HL-60/S4 (cell line): ENCODE data around the gene MORN1.
"Not testable (repeated sequence)": the region's sequence is repeated elsewhere in the genome, so short reads cannot be mapped to it uniquely, and the experiment has no call there.

Experiments used
- in situ Hi-C: fragments of 300-500 bp; cut with MboI; formaldehyde crosslinking; loops from 2 replicates; pipeline ENCODE4 v1.14.3; 2022; ENCODE audit warnings: low sequenced_read_pairs

The MORN1 gene

DNA sequence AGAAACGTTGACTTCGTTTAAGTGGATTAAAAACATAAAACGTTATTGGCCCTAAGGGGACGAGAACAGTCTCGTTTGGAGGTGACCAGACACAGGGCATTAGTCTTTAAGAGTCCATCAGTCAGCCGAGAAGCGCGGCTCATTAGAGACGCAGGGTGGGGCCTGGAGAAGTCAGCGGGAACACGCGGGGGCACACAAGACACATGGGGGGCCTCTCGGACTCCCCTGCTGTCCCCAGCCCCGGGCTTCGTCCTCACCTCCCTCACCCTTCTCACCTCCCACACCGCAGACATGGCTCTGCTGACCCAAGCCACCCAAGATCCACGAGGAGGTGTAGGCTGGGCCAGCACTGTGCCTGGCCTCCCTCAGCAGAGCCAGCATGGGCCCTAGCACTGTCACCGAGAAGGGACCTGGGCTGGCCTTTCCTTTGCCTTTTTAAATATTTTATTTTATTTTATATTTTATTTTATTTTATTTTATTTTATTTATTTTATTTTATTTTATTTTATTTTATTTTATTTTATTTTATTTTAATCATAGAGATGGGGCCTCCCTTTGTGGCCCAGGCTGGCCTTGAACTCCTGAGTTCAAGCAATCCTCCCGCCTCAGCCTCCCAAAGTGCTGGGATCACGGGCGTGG, 48.9 kb downstream of the MORN1 start:
- in situ Hi-C loops = no loop called here

DNA sequence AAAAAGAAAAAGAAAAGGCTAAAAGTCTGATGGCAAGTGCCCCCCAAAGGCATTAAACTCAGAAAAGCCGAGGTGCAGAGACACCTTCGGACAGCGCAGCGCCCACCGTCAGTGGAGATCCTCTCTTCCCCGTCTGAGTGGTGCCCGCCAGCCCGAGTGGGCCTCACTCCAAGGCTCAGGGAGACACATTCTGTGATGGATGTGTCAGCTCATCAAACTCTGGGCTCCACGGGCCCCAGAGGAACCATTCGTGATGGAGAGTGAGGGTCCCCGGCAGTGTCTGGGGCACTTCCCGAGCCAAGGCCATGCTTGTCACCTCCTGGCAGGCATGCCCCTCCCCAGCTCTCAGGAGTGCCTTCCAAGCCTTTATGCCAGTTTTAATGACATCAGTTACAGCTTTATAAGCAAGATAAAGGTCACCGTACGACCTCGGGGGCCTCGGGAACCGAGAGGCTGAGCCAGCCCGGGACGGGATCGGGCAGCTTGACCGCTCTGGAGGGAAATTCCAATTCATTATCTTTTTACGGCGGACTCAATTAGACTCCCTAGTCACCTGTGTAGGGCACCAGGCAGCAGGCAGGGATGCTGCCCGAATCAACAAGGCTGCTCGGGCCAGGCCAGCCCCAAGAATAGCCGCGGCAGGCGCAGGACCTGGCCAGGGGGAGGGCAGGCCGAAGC, 49.5 kb downstream of the MORN1 start:
- in situ Hi-C loops = no loop called here

DNA sequence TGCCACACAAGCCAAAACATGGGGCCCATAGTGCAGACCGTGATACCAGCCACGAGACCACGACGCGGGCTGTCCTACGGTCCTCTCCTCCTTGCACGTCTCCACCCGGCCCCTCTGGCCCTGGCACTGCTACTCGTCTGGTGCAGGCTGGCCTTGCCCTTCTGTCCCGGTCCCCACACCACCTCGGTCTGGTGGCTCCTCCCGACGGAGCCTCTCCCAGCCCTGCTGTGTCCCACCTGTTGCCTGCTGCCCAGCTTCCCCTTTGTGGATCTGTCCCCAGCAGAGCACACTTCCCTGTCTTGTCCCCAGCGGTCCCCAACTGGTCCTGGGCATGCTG, 50.5 kb downstream of the MORN1 start:
- in situ Hi-C loops = no loop called here

DNA sequence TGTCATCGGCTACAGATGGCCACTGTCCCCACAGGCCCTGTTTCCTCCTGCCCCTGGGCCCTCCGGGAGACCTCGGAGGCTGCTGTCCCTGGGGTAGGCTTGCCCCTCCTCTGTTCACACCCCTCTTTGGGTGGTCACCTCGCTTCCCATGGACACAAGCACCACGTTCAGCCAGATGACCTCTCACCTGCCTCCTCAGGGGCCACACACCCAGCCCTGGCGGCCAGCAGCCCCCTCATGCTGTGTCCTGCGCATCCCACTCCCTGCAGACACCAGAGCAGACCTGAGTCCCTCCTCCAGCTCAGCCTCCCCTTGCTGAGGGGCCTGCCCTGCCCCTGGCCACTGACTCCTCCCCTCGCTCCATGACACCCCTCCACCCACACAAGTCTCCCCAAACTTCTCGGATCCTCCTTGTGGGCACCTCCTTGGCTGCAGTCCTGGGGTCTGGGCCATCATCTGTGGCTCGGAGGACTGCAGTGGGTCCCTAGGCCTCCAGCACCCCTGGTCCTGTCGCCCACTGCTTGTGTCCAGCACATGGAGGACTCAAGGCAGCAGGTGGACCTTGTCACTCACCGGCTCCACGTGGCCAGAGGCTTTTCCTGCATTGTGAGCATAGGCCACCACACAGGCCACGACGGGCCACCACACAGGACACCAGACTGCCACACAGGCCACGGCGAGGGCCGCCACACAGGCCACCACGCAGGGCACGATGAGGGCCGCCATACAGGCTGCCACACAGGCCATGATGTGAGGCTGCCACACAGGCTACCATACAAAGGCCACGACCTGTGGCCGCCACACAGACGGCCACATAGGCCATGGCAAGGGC, 51.1 kb downstream of the MORN1 start:
- in situ Hi-C loops = no loop called here

DNA sequence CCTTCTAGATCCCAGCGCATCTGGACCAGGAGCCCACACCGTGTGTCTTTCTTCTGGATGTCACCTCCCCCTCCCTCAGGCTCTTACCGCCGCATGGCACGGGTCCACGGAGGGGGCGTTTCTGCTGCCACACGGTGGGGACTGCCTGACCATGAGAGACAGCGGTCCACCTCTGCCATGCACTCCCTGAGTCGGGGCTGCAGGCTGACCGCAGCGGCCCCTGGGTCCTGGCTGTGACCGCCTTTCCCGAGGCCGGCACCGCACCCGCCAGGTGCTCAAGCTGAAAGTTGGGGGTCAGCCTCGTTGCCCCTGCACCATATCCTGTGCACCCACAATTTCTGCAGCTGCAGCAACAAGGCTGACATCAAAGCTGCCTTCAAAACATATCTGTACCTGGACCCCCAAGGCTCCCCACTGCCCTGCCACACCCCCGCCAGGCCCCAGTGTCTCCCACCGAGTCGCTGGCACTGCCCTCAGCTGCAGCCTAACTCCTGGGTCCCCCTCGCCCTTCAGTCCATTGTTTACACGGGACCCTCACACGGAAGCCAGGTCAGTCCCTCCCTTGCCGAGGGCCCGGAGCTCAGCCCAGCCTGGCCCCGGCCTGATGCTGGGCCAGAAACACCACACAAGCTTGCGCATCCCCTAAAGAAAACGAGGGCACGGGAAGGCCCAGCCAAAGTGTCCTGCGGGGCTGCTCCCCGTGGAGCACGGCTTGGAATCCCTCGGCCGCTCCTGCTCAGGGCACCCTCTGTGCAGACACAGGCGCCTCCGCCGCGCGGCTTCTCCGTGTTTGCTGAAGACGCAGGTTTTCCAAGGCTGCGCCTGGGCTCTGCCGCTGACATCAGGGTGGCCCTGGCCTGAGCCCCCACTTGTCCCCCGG, 51.9 kb downstream of the MORN1 start:
- in situ Hi-C loops = no loop called here

DNA sequence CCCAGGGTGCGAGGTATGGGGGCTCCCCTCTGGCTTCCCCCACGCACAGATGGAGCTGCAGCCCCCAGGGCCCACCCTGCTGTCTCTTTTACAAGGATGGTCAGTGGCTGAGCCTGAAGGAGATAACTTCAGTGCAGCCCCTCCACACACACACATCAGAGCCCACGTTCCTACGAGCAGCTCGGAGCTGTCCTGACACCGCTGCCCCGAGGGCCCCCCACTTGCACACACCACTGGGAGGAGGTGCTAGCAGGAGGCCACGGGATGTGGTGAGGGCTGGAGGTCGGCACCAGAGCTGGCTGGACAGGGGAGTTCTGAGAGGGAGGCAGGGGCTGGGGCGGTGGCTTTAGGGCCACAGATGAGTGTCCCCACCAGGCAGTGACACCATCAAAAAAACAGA, 53.9 kb downstream of the MORN1 start:
- in situ Hi-C loops = no loop called here

DNA sequence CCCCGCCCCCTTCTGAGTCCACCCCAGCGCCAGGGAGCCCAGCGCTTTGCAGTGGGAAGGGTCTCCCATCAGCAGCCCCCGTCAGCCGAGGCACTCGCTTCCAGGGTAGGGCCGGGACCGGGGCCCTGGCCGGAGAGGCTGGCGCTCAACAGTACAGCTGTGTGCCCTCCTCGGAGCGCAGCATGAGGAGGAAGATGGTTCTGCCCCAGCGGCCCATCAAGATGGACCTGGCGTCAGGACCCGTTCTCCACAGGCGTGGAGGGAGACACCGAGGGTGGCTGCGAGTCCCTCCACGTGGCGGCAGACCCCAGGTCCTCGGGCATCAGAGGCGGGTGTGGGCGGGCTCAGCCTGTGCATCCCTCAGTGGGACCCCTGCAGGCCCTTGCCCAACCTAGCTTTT, 54.3 kb downstream of the MORN1 start:
- in situ Hi-C loops = no loop called here

DNA sequence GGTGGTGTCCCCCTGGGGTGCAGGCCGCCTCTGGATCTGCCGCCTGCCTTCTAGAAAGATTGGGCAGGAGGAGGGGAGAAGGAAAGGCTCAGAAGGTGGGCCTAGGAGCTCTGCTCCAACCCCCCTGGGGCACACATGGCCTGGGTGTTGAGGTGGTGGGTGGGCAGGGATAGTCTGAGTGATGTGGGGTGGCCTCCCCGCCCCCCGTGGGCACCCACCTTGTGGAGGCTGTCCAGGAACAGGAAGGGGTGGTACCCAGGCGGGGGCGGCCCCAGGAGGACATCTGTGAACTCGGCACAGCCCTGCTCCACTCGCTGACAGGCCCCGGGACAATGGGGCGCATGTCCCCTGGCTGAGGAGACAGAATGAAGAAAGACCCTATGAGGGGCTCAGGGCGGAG, 54.9 kb downstream of the MORN1 start:
- in situ Hi-C loops = no loop called here

DNA sequence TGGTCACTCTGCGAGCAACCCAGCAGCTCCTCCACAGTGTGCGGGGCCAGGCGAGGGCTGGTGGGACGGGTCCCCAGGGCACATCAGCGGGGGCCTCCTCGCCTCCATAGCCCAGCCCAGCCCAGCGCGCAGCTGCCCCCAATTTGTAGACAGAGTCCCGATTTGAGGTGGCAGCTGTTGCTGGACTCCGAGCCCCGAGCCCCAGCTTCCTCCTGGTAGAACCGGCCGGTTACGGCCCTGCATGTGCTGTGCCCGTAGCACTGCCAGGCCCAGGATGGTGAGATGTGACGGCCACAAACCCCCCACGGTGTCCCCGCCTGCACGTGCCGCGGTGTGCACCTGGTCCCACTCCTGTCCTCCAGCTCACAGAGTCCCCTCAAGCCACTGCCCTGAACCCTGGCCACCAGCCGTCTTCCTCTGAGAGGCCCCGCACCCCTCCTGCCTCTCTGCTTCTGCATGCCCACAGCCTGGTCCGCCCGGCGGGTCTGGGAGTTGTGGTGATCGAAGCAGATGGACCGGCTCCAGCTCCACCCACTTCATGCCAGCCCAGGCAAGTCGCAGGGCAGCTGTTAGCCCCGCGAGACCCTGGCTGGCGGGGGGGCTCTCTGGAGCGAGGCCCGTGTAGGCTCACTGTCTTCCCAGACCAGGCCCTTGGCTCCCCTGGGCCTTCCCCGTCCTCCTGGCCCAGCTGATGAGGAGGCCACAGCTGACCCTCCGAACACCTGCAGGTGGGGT, 55.5 kb downstream of the MORN1 start:
- in situ Hi-C loops = no loop called here

DNA sequence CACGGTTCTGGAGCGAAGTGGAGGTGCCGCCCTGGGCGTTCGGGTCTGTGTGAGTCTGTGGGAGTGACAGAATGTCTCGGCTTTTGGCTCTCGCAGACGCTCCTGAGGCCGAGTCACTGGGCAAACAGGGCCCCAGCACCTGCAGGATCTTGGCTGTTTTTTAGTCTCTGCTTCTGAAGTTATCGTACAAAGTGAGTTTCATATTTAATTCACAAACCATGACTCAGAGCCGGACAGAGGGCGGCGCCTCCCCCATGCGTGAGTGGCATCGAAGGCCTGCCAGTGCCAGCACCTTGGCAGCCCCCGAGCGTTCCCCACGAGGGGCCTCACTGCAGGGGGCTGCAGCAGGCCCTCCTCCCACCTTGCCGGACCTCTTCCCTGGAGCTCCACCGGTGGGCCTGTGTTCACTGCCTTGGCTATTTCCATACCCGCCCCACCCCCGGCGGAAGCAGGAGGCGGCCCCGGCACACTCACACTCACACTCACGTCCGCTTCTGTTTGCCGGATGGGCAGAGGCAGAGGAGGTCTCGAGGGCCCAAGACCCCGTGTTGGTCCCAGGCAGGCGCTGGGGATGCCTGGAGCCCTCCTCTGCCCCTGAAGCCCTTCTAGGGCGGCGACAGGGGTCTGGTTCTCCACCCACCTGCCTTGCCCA, 56.3 kb downstream of the MORN1 start:
- in situ Hi-C loops = no loop called here

DNA sequence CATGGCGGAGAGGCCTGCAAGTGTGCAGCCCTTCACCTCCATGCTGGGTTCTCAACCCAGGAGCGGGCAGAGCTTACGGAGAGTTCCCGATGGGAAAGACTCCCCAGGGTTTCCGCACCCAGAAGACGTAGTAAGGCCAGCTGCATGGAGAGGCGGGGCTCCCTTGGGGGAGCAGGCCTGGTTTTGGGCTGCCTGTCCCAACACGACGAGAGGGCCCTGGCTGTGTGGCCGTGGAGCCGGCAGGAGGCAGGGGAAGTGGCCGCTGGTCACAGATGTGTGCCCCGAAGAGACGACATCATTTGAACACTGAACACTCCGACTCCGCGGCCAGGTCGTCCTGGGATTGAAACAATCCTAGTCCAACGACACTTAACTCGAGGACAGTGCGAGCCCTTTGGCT, 57.0 kb downstream of the MORN1 start:
- in situ Hi-C loops = no loop called here

DNA sequence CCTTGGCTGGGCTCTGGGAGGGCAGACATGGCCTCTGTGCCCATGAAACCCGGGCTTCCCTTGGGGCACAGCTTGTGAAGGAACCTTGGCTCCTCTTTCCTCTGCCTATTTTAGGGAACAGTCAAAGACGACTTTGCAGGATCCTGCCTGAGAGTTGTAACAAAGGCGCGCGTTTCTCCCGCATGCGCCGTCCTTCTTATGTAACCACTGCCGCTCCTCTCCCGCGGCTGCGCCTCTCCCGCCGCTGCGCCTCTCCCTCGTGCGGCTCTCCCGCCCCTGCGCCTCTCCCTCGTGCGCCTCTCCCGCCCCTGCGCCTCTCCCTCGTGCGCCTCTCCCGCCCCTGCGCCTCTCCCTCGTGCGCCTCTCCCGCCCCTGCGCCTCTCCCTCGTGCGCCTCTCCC, 59.8 kb downstream of the MORN1 start:
- in situ Hi-C loops = not testable (repeated sequence)

DNA sequence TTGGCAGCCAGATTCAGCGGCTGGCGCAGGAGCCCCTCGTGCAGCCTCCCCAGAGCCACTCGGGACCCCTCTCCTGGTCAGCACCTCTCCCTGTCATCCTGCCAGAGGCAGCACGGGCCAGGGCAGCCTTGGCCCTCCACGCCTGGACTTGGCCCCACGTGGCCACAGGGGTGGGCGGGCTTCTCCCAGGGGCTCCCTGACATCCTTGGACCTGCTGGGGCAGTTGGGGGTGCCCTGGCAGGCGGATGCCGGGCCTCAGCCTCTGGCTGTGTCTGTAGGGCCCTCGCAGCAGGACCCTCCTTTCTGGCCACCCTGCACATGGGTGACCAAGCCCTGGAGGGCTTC, 60.2 kb downstream of the MORN1 start:
- in situ Hi-C loops = no loop called here

DNA sequence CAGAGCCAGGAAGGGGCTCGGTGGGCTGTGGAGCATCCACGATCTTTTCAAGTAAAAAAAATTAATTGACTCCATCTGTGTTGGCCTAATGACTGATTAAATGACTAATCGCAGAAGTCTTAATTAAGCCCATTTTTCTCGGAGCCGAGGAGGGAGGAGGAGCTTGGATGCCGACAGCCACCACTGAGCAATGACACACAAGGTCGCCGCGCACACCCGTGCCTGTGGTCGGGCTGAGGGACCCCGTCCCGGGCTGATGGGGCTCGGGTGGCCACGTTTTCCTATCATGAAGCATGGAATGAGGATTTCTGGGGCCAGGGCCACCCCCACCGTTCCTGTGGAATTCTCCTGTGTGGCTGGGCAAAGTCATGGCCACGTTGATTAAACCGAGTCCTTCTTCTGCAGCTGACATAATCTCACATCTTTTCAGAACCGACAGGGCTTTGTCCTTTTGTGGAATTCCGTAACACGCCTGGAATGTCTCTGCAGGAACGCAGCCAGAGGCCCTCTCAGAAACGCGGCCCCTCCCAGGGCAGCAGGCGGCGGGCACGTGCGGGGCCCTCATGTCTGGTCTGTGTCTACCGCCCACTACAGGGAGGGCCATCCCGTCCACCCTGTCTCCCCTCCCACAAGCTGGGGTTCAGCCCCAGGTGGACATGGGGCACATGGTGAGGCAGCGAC, 60.7 kb downstream of the MORN1 start:
- in situ Hi-C loops = no loop called here

DNA sequence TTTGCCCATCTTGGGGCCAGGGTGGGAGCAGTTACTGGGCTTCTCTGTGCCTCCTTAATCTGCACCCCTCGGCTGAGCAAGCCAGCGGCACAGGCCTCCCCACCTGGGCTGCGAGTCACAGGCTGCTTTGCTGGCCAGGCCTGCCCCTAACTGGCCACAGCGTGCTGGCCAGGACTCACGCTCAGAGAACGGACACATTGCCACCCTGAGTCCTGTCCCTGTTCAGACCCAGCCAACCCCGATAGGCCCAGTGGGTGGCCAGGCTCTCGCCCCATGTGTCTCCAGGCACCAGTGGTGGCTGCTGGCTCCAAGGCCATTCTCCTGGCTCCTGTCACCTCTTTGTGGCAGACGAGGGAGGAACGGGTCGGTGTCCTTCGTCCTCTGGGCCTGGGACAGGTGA, 61.3 kb downstream of the MORN1 start:
- in situ Hi-C loops = no loop called here

DNA sequence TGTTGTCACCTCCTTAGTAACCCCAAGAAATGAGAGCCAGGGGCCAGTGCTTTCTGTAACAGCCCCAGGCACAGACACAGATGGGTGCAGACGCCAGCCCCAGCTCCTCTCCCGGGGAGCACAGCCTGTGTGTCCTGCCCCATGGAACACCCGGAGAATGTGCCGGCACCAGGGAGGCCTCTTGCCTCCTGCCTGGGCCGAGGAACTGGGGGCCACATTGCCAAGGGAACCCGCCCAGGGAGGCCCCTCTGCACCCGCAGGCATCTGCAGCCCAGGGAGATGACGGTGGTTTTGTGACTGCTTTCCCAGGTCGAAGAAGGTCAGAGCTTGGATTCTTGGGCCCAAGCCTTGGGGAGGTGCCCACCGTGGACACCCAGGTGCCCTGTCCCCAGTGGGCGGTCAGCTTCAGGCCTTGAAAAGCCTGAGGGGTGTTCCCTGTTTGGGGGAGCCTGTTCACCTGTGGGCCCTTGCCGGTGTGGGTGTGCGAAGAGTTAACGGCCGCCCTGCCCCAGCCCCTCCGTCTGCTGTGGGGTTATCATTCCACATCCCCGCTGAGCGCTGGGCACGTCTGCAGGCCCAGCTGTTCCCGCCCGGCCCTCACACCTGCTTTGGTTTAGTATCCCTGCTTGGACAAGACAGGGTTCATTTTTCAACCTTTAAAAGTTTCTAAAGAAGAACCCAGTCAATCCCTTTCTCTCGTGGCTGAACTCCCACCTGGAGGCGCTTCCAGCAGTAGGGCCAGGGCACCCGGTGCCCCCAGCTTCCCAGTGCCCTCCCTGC, 62.5 kb downstream of the MORN1 start:
- in situ Hi-C loops = no loop called here

DNA sequence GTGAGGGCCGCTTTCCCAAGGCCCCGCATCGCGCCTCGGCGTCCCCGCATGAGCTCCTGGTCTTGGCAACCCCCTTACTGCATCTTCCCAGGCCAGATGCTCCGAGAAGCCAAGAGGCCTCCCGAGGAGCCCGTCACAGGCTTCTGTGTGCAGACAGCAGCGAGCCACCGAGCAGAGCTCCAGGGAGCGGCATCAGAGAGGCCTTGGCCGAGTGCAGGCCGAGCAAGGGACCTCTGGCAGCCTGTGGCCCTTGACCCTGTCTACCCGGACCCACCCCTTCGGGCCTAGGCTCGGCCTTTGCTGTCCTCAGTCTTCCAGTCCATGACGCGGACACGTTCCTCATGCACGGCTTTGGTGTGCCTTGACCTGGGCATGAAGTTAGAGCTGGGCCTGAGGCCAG, 63.5 kb downstream of the MORN1 start:
- in situ Hi-C loops = no loop called here

DNA sequence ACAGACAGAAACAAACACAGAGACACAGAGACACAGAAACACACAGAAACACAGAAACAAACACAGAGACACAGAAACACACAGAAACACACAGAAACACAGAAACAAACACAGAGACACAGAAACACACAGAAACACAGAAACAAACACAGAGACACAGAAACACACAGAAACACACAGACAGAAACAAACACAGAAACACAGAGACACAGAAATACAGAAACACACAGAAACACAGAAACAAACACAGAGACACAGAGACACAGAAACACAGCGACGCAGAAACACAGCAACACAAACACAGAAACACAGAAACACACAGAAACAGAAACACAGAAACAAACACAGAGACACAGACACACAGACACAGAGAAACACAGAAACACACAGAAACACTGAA, 64.2 kb downstream of the MORN1 start:
- in situ Hi-C loops = not testable (repeated sequence)

DNA sequence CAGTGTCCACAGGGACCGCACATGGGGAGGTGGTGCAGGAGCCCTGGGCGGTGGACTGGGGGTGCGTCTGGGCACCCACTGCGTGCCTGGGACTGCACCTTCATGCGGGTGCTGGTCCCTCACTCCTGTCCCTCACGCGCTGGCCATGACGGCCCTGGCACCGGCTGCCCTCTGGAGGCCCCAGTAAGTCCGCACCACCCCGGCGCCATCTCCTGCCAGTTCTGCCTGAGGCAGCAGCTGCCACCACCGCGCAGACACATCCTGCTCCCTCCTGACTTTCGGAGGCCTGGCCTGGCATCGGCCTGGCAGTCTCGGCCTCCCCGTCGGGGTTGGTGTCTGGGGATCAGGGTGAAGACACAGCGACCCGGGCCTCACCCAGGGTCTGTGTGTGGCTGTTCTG, 64.8 kb downstream of the MORN1 start:
- in situ Hi-C loops = no loop called here
